Measurements from ENCODE around the gene ETFA.

ETFA gene

DNA sequence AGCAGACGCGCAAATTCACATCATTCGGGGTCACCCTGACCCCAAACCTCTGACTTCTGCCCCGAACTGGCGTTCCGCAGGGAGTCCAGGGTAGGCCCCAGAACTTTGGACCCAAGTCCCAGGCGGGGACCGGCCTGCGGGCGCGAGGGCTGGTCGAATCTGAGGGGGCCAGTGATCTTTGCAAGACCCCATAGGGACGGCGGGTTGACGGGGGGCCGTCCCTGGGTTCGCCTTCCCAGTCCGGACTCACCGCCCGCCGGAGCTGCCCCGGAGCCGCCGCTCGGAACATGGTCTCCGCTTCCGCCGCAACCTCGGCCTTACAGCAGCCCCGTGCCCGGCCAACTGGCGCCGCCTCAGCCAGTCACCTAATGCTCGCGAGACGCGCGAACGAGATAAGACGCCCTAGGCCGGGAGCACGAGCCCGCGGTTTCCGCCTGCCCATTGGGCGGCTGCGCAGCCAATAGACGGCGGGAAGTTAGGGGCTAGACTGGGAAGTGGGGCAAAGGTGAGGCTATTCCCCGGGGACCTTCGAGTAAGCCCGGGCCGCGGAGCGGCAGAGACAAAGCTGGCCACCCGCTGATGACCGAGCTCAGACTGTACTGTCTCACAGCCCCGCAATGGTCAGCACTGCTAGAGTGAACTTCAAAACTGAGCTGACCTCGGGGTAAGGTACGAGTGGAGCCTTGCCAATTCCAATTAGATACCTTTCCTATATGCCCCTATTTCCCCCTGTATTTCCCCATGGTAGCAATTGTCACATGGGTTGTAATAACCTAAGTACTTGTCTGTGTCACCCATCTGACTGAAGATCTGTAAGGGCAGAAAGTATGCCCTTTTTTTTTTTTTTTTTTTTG, at the start of gene ETFA:
Gene ETFA (minus strand): TSS at position 370 of the 854 bp plus-strand sequence. CDS start 81 bp downstream, at position 289.
- DNase-seq: peak; percentile 92

DNA sequence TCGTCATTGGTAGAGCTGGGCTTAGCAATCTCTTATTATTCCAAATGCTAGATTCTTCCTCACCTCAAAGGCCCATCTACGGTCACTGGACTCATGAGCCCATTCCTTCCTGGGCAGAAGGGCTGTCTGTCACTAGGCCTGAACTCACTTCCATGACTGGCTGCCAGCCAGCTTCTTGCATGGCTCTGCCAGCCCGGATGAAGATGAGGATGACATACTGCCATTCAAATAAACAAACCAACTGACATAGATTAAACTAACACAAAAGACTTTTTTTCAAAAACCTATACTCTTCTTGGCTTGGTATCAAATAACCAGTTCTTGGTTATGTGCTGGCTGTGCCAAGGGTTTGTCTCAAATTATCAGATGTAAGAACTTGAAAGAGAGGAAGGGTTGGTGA, 49.1 kb upstream of the ETFA start:
- DNase-seq: no peak

DNA sequence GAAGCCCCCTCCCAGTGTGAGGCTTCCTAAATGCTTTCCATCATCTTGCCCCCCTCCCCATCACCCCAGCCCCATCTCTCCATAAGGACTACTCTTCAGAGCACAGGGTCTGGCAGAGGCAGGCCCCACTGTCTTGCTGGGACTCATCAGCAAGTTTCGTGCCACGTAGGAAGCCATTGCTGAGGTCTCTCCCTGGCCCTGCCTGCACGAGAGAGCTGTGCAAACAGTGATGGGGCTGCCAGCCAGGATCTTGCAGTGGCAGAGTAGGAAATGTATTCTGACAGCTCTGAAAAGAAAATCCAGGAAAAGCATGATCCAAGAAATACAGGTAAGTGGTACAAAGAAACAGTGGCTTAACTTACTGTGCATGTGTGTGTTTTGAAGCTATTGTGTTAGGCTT, 47.9 kb upstream of the ETFA start:
- no peak for DNase-seq

DNA sequence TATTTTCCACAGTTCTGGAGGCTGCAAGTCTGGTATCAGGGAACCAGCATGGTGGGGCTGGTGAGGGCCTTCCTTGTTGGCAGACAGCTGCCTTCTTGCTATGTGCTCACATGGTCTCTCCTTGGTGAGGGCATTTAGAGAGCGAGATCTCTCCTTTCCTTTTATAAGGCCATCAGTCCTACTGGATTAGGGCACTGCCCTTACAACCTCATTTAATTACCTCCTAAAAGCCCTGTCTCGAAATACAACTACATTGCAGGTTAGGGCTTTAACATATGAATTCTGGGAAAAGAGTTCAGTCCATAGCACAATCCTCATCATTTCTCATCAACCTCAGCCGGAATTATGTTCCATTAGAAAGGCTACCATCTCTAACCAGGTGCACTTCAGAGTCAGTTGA, 47.2 kb upstream of the ETFA start:
- DNase-seq: no peak

- DNase-seq: no peak
Measured at GRCh38 chr15:76354823-76355440, 43.7 kb upstream of the ETFA start.

GRCh38 chr15:76353903-76354302, 42.6 kb upstream of the ETFA start:
- DNase-seq: no peak

GRCh38 chr15:76353023-76353577, 41.8 kb upstream of the ETFA start:
- no peak for DNase-seq

GRCh38 chr15:76349301-76350070, 38.2 kb upstream of the ETFA start:
- DNase-seq: no peak

DNA sequence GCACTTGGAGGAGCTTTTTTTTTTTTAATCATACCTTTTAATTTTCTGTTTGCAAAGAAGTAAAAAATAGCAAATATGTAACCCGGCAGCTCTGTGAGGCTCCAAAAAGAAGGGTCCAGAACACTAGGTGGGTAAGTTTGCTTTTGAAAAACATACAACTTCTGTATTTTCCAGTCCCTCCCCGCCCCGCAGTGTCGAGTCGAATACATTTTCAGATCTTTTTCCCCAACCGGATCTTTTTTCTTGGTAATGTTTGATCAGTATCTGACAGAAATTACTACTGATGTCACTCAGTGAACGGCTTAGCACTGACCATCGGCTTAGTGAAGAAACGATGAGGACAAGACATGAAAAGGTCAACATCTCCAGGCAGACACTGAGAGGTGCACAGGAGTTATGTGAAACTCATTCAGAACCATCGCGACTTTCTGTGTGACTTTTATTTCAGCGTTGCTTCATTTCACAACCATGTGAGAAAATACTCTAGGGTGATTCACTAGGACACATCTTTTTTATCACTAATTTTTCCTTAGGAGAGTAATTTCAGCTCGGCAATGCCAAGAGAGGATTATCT, 36.3 kb upstream of the ETFA start:
- no peak for DNase-seq

GRCh38 chr15:76346669-76347481, 35.6 kb upstream of the ETFA start:
- DNase-seq: no peak

DNA sequence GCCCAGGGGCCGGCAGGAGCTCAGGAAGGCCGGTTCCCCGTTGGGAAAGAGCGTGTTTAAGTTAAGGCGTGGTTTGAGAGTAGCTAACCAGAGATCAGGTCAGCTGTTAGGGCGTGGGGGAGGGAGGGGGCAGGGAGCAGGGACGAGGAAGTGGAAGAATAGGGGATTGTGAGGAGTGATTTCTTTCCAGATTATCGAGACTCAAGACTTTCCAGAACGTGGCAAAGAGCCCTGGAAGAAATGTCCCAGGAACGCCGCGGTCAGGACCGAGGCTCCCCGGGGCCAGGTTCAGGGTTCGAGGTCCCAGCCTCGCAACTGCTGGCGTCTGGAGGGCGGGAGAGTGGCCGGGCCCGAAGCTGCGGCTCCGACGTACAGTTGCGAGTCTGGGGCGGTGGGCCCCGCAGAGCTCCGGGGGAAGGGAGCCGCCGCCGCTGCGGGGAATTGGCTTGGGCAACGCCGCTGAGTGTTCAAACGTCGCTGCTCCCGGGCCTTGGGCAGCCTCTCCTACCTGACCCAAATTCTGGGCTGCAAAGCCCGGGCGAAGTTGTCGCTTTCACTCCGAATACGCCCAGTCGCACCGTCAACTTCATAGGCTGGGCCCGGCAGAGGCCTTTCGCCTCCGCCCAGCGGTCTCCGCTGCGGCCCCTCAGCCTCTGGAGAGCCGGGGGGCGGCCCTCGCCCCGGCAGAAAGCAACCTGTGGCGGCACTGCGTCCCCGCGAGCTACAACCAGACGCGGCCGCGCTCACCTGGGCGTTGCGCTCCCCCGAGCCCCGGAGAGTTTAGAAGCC, 34.8 kb upstream of the ETFA start:
- DNase-seq: peak; percentile 5

DNA sequence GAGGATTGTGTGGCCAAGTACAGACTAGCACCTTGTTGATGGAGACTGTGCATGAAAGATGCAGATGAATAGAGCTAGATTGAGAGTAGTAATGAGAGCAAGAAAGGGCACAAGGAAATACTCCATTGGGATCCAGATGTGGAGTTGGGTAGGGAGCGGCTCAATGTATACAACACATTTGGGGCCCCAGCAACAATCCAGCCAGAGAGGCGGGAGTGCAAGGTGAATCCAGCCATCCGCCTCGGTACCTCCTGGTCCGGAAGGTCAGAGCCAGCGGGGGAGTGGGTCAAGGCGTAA, 34.3 kb upstream of the ETFA start:
- DNase-seq: no peak

DNA sequence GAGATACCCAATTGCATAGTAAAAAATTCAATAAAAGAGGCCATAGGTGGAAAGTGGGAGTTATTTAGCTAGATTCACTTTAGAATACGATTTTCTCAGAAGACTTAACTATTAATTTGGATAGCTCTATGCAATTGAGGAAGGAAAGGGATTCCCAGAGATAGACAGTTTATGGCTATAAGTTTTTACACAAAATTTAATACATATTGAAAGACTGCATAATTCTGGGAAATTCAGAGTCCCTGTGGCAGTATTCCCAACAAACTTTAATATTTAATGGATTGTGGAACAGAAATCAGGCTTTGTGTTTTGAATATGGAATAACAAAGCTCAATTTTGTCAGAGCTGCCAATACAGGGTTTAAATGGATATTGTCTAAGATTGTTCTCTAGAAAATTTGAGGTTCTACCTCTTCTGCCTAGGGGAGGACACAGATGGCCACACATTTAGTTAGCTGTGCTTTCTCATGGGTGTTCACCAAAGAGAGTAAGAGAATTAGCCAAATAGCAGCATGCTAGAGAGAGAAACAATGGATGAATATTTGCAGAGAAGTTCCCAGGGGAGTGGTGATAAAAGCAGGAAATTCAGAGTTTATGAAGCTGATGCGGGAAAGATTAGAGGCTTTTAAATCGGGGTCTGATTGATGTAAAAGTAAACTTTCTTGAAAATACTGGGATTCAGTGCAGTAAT, 33.8 kb upstream of the ETFA start:
- no peak for DNase-seq

DNA sequence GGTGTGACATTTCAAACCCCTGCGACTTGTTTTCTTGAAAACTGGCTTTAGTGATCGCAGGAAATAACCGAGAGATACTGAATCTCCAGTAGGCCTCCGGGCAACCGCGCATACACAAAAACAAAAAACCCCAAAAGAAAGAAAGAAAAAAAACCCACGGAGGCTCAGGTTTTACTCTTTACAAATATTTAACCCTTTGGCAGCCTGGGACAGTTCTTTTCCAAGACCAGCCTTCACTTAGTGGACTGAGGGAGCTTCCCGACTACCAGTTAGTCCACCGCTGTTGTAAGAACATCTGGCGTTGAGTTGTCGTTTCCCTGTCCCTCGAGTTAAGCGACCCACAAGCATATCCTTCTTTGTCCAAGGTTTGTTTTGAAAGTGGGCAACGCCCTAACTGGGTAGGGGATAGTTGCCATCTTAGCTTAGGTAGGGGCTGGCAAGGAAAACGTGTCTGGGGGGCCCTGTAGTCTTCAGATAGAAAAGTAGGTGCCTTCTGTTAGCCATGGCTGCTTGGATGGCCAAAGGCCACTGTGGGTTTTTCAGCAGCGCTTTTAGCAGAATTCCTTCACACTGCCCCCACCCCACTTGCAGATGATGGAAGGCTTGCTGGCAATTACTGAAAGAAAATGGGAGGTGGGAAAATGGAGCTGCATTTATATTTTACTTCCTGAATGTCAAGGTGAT, 32.2 kb upstream of the ETFA start:
- peak; percentile 3 for DNase-seq

DNA sequence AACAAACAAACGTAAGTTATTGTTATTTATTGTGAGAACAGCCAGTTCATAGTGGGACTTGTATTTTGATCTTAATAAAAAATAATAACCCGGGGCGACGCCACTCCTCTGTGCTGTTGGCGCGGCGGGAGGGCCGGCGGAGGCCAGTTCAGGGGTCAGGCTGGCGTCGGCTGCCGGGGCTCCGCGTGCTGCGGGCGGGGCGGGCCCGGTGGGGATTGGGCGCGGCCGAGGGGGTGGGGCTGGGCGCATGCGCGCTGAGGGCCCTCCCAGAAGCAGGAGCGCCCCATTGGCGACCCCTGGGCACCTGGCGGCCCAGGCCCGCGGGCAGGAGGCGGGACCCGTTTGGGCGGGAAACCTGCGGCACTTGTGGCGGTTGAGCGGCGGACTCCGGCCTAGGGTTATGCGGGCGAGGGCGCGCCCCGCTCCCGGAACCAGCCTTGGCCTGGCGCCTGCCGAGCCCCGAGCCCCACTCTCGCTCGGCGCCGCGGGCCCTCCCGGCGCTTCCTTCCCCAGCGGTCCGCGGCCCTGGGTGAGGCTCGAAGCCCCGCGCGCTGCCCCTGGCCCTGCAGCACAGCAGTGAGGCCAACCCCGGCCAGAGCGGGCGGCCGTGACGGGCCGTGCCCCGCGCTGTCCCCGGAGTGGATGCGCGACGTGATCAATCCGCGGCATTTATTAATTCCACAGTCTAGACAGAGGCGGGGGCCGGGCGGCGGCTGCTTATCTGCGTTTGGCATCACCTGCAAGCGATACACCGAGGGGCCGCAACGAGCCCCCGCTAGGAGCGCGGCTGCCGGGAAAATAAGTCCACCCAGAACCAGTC, 31.3 kb upstream of the ETFA start:
- peak; percentile 13 for DNase-seq

DNA sequence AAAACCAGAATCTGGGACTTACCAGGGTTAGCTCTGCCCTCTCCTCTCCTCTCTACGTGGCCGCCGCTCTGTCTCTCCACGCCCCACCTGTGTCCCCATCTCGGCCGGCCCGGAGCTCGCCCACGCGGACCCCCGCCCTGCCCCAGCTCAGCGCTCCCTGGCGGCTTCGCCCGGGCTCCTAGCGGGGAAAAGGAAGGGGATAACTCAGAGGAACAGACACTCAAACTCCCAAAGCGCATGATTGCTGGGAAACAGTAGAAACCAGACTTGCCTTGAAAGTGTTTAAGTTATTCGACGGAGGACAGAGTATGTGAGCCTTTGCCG, 30.8 kb upstream of the ETFA start:
- no peak for DNase-seq

GRCh38 chr15:76341366-76342057, 30.2 kb upstream of the ETFA start:
- DNase-seq: no peak

- DNase-seq: peak; percentile 54
Measured at GRCh38 chr15:76340803-76341365, 29.6 kb upstream of the ETFA start.
